SK-N-SH (cell line): ENCODE data around the gene KRTAP3-3. TPM values are rescaled to one million over a fixed set of nuclear protein-coding genes. Genes with fewer than 3 reads are reported as not detected.

Experiments used
- CTCF ChIA-PET: fragments of 300-600, 350-600 bp; formaldehyde crosslinking; extraction: SDS; loops from one replicate; lab custom pipeline; 2021; lab: Yijun Ruan, JAX
- POLR2A ChIA-PET: fragments of 350-600 bp; sonication (Branson Sonifier 250); formaldehyde crosslinking; extraction: SDS; loops from one replicate; lab custom pipeline; 2020; ENCODE audit warnings: antibody characterized with exemption, inconsistent platforms; lab: Yijun Ruan, JAX
- DNase-seq: peaks from one replicate; pipeline ENCODE4 v3.0.0; 2012
- H2AFZ ChIP-seq: fragments of 200-600 bp; sonication (generic); 2 replicates; pipeline ENCODE4 v1.8.1; 2016; ENCODE audit warnings: antibody characterized with exemption, mild to moderate bottlenecking, low read depth
- H3F3A ChIP-seq: fragments of 200-600 bp; sonication (generic); replicated peaks from 2 replicates; pipeline ENCODE3; 2016; ENCODE audit warnings: antibody characterized with exemption, mild to moderate bottlenecking; ENCODE audit not compliant: insufficient read depth
- H3K27ac ChIP-seq, 2 experiments: fragments of 200-500 bp in 1 of 2; fragments of 200-600 bp in 1 of 2; sonication (Bioruptor generic) in 1 of 2; sonication (generic), shearing (Covaris generic) in 1 of 2; 2 replicates each; pipeline versions ENCODE4 v1.5.1 to v1.6.1; 2014 to 2016; ENCODE audit warnings: low read depth in 2 of 2, inconsistent platforms in 1 of 2, low read length in 1 of 2, mild to moderate bottlenecking in 1 of 2, mixed read lengths in 1 of 2
- H3K27me3 ChIP-seq: fragments of 200-600 bp; sonication (generic), shearing (Covaris generic); 2 replicates; pipeline ENCODE4 v1.6.1; 2016; ENCODE audit warnings: mixed run types; ENCODE audit not compliant: insufficient read depth
- H3K36me3 ChIP-seq, 2 experiments: fragments of 200-500 bp in 1 of 2; fragments of 200-600 bp in 1 of 2; sonication (Bioruptor generic) in 1 of 2; sonication (generic) in 1 of 2; replicated peaks in 1 of 2; 2 replicates each; pipeline versions ENCODE3 to v1.5.1; 2014 to 2016; ENCODE audit warnings: low read length in 1 of 2, mild to moderate bottlenecking in 1 of 2; ENCODE audit not compliant: insufficient read depth in 2 of 2, control insufficient read depth in 1 of 2
- H3K4me1 ChIP-seq, 2 experiments: fragments of 200-500 bp in 1 of 2; fragments of 200-600 bp in 1 of 2; sonication (Bioruptor generic) in 1 of 2; sonication (generic), shearing (Covaris generic) in 1 of 2; 2 replicates each; pipeline versions ENCODE4 v1.5.1 to v1.6.1; 2014 to 2016; ENCODE audit warnings: low read depth in 1 of 2, low read length in 1 of 2, mixed run types in 1 of 2; ENCODE audit not compliant: insufficient read depth in 2 of 2, control insufficient read depth in 1 of 2
- H3K4me2 ChIP-seq: fragments of 200-600 bp; sonication (generic), shearing (Covaris generic); 2 replicates; pipeline ENCODE4 v1.6.1; 2017; ENCODE audit warnings: mixed run types
- H3K4me3 ChIP-seq, 2 experiments: fragments of 200-500 bp in 1 of 2; fragments of 200-600 bp in 1 of 2; sonication (Bioruptor generic) in 1 of 2; sonication (generic), shearing (Covaris generic) in 1 of 2; 2 replicates each; pipeline versions ENCODE4 v1.5.1 to v1.8.1; 2014 to 2016; ENCODE audit warnings: low read depth in 2 of 2, inconsistent platforms in 1 of 2, low read length in 1 of 2, mild to moderate bottlenecking in 1 of 2, mixed read lengths in 1 of 2, moderate library complexity in 1 of 2
- H3K79me2 ChIP-seq: fragments of 200-600 bp; sonication (generic); 2 replicates; pipeline ENCODE4 v1.8.1; 2017; ENCODE audit warnings: mild to moderate bottlenecking; ENCODE audit not compliant: insufficient read depth
- H3K9ac ChIP-seq: fragments of 200-600 bp; sonication (generic); 2 replicates; pipeline ENCODE4 v1.6.1; 2017; ENCODE audit warnings: mixed run types
- H3K9me2 ChIP-seq: fragments of 200-600 bp; sonication (generic); 2 replicates; pipeline ENCODE4 v1.6.1; 2017; ENCODE audit warnings: mixed run types
- H3K9me3 ChIP-seq: fragments of 200-600 bp; sonication (generic); 2 replicates; pipeline ENCODE4 v1.6.1; 2017; ENCODE audit warnings: mixed run types, mild to moderate bottlenecking, moderate library complexity
- H4K20me1 ChIP-seq: fragments of 200-600 bp; sonication (generic); 2 replicates; pipeline ENCODE4 v1.6.1; 2017; ENCODE audit warnings: mild to moderate bottlenecking, mixed run types; ENCODE audit not compliant: insufficient read depth
- ELF1 ChIP-seq: IDR thresholded peaks from 2 replicates; pipeline ENCODE4 v1.4.0; 2012
- GABPA ChIP-seq: IDR thresholded peaks from 2 replicates; pipeline ENCODE4 v1.4.0; 2012; ENCODE audit warnings: low read depth, mild to moderate bottlenecking
- MAX ChIP-seq: IDR thresholded peaks from 2 replicates; pipeline ENCODE4 v1.4.0; 2012; ENCODE audit warnings: low read depth
- MEF2A ChIP-seq: IDR thresholded peaks from 2 replicates; pipeline ENCODE4 v1.4.0; 2012; ENCODE audit warnings: low read depth, borderline replicate concordance
- PBX3 ChIP-seq: IDR thresholded peaks from 2 replicates; pipeline ENCODE4; 2012
- REST ChIP-seq: IDR thresholded peaks from 2 replicates; pipeline ENCODE4 v1.6.1; 2012; ENCODE audit warnings: mild to moderate bottlenecking, low read depth, low read length, moderate library complexity
- RXRA ChIP-seq: IDR thresholded peaks from 2 replicates; pipeline ENCODE4 v1.4.0; 2012; ENCODE audit warnings: low read depth, mild to moderate bottlenecking, borderline replicate concordance
- YY1 ChIP-seq: IDR thresholded peaks from 2 replicates; pipeline ENCODE4 v1.4.0; 2012; ENCODE audit warnings: low read depth, mild to moderate bottlenecking
- ZBTB33 ChIP-seq: IDR thresholded peaks from 2 replicates; pipeline ENCODE4 v1.4.0; 2012; ENCODE audit warnings: low read depth, borderline replicate concordance
- WGBS: methylation state at CpG from one replicate; pipeline ENCODE4 v1.1.6; 2017; ENCODE audit warnings: low lambda C conversion rate; 5-methylcytosine and 5-hydroxymethylcytosine counted together
- polyA plus RNA-seq, 3 experiments: library from polyadenylated mRNA; depleted of rRNA; stranded (reverse); fragments of >200 nt; gene quantifications; 2 replicates each; pipeline ENCODE4 v1.2.3, GENCODE V29; 2012

Gene KRTAP3-3
- polyA plus RNA-seq (2012; rRNA removed) = not detected in 2 replicates
- not detected in 2 replicates for polyA plus RNA-seq (2012; cell fraction: cytosol; rRNA removed)
- polyA plus RNA-seq (2012; cell fraction: nucleus; rRNA removed) = not detected in 2 replicates

GRCh38 chr17:40993839-40994238 is at the start of gene KRTAP3-3:
Gene KRTAP3-3, minus strand, starts transcription at chr17:40994164. Its CDS starts 67 bp downstream, at chr17:40994097.
- Histone ChIP-seq H3K9me3 (no peaks in the 10 kb centered on the region), H2AFZ (no peak within 1 kb of the TSS), H3K36me3 (no peaks in the 10 kb centered on the region), H3K4me1 (no peaks in the 10 kb centered on the region), H3K4me2 (no peak within 1 kb of the TSS), H3K4me3 (no peak within 1 kb of the TSS), H3K27me3 (peaks cover 31% of the 10 kb centered on the region), H3K27ac (no peak within 1 kb of the TSS), H3K79me2 (no peaks in the 10 kb centered on the region), H3K9ac (no peak within 1 kb of the TSS), H3F3A (no peaks in the 10 kb centered on the region), H3K9me2 (no peaks in the 10 kb centered on the region; the same call in 1 of the 2 replicates), H4K20me1 (no peaks in the 10 kb centered on the region)
- CTCF ChIA-PET = no interaction called here
- POLR2A ChIA-PET = no interaction called here
- no peak for DNase-seq
- WGBS = 0% methylated on average over 3 of the region's 4 CpGs
- TF ChIP-seq ZBTB33 (no peak), REST (no peak), ELF1 (no peak)

GRCh38 chr17:41042953-41043352 is 49.0 kb upstream of the KRTAP3-3 start:
- Histone ChIP-seq H3K4me2 (no peak overlapping the region), H3K79me2 (no peaks in the 10 kb centered on the region), H2AFZ (no peak overlapping the region), H3K9me2 (no peaks in the 10 kb centered on the region), H3K9ac (no peak overlapping the region), H3K4me1 (no peaks in the 10 kb centered on the region), H3K27ac (no peak overlapping the region), H3F3A (no peaks in the 10 kb centered on the region), H3K27me3 (no peaks in the 10 kb centered on the region), H3K4me3 (no peak overlapping the region), H4K20me1 (no peaks in the 10 kb centered on the region), H3K9me3 (no peaks in the 10 kb centered on the region), H3K36me3 (no peaks in the 10 kb centered on the region)
- POLR2A ChIA-PET = no interaction called here
- TF ChIP-seq PBX3 (no peak), YY1 (no peak), RXRA (no peak), GABPA (no peak), MEF2A (no peak), MAX (no peak)
- CTCF ChIA-PET = interaction anchor here (1.4 kb wide), 1 partner anchor 506 kb away, joined by 5 read pairs; no protein-coding TSS in a partner anchor
- WGBS = 24% methylated on average over 1 of the region's 1 CpG
- no peak for DNase-seq
